Measurements from ENCODE around the gene ALG2.
"Not testable (repeated sequence)": the region's sequence is repeated elsewhere in the genome, so short reads cannot be mapped to it uniquely, and the experiment has no call there.

The ALG2 gene

DNA sequence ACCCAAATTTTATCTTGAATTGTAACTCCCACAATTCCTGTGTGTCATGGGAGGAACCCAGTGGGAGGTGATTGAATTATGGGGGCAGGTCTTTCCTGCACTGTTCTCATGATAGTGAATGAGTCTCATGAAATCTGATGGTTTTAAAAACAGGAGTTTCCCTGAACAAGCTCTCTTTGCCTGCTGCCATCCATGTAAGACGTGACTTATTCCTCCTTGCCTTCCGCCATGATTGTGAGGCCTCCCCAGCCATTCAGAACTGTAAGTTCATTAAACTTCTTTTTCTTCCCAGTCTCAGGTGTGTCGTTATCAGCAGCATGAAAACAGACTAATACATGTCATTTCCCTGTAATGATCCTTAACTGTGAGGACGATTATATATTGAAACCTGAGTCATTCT is 16.1 kb upstream of the ALG2 start:
- DNase-seq (ENCODE audit: low spot score) = not testable (repeated sequence)

DNA sequence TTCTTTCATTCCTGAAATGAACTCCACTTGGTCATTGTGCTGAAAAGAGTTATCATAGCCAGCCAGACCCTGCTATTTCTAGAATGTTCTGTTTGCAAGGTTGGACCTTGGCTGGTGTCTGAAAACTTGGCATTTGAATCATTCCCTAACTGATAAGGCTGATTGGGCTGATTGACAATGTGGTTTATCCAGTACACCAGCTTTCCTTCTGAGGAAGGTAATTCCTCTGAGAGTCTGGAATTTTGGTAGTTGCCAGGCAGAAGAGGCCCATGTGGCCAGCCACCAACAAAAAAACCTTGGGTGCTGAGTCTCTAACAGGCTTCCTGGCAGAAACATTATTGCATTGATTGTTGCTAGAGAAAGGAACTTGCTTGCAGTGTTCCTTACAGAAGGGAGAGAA is 15.6 kb upstream of the ALG2 start:
- no peak for DNase-seq (ENCODE audit: low spot score)

DNA sequence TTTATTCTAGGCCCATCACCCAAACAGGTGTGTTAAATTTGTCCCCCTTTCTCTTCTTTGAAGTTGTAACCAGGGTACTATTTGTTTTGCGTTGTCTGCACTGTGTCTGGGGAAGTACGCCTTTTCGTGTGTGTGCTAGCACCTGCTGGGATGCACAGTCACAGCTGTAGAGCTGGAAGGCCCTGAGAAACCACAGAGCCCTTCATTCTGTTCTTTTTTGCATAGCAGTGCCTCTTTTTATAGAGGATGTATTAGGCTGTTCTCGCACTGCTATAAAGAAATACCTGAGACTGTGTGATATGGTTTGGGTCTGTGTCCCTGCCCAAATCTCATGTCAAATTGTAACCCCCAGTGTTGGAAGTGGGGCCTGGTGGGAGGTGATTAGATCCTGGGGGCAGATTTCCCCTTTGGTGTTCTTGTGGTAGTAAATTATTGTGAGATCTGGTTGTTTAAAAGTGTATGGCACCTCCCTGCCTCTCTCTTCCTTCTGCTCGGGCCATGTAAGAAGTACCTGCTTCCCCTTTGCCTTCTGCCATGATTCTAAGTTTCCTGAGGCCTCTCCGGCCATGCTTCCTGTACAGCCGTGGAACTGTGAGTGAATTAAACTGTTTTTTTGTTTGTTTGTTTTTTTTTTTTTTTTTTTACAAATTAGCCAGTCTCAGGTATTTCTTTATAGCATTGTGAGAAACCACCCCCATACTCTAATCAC is 14.3 kb upstream of the ALG2 start:
- no peak for DNase-seq (ENCODE audit: low spot score)

DNA sequence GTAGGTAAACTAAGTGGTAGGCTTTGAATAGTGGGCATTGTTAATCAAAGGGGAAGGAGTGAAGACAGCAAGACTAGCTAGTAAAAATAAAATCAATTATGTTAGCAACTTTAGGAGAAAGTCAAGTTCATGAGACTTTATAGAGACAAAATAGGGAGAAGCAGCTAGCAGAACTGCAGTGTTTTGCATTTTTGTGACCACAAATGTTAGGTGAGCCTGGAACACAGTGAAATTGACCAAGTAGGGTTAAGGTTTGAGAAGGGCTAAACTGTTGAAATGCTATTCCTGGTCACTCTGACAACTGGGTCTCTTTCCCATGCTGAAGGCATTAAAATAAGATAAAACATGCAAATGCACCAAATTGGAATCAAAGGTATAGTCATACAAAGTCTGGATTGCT is 13.3 kb upstream of the ALG2 start:
- no peak for DNase-seq (ENCODE audit: low spot score)

DNA sequence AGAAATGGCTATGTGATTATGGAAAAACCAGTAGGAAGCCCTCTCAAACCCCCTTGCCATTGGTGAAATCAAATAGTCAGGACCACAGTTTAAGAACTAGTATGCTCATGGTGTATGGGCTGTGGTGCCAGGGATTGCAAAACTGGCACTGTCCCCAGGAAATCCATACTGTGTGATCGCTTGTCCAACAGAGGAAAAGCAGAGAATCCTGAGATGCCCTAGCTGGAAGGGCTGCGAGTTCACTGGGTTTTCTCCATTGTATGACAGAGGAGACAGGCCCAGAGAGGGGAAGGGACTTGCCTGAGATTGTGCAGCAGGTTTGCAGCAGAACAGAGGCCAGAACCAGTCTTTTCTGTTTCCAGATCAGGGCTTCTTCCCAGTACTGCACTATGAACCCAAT is 12.9 kb upstream of the ALG2 start:
- DNase-seq (ENCODE audit: low spot score) = peak; percentile 7

DNA sequence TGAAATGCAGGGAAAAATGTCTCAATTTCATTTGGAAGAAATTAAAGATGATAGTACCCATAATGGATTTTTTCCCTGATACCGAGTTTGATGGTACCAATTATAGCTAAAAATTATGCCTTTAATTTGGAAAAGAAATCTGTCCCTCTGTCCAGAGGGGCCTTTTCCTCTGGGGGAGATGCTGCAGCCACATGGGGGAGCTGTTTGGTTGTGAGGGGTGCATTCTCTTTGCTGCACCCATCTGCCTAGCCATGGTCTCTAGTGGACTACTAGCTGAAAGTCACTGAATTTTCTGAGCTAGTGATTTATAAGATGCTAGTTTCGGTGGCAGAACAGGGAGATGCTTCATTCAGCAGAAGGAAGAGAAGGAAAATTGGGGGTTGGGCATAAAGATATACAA is 10.0 kb upstream of the ALG2 start:
- peak; percentile 7 for DNase-seq (ENCODE audit: low spot score)

DNA sequence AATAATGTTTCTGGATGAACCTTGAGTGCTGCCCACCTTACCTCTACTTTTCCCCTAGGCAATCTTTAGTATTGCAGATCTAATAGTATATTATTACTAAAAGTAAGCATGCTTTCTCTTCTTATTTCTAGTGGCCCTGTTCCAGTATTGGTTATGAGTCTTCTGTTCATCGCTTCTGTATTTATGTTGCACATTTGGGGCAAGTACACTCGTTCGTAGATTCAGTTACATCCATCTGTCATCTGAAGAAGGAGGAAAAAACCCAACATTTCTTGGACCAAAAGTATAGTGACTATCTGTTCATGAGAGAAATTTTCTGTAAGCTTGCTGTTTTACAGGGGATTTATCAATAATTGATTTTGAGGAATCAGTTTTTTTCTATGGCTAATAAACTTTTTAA is 8.5 kb upstream of the ALG2 start:
- no peak for DNase-seq (ENCODE audit: low spot score)

DNA sequence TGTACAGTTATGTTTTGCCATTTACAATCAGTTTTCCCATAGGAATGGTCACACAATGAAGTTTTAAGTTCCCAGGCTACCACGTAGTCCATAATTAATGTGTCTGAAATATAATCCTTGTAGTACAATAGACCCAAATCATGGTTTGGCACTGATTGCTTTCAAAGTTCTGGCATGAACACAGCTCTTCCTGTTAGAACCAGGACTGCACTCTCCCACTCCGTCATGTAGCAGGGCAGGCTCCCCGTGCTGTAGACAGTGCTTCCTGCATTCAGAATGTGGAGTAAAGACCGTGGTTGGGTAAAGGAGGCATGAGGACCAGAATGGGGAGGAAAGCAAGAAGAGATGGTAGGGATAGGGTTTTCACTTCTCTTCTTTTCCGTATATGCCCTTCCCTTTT is 4.3 kb upstream of the ALG2 start:
- no peak for DNase-seq (ENCODE audit: low spot score)

DNA sequence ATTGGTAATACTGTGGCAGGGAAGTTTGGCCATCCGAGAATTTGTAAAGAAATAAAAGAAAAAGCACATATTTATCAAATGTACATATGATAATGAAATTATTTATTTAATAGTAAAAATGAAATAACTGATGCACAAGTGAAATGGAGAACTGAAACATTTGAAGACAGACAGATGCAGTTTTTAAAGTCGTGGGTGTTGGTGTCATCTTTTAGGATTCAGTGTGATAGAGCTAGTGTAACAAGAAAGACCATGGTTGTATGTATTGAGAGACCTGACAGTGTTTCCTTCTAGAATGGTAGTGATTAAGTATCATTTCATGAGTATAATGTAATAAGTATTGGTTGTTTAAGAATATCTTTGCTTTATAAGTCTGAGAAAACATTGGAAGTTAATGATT is 2.7 kb upstream of the ALG2 start:
- DNase-seq (ENCODE audit: low spot score) = no peak

DNA sequence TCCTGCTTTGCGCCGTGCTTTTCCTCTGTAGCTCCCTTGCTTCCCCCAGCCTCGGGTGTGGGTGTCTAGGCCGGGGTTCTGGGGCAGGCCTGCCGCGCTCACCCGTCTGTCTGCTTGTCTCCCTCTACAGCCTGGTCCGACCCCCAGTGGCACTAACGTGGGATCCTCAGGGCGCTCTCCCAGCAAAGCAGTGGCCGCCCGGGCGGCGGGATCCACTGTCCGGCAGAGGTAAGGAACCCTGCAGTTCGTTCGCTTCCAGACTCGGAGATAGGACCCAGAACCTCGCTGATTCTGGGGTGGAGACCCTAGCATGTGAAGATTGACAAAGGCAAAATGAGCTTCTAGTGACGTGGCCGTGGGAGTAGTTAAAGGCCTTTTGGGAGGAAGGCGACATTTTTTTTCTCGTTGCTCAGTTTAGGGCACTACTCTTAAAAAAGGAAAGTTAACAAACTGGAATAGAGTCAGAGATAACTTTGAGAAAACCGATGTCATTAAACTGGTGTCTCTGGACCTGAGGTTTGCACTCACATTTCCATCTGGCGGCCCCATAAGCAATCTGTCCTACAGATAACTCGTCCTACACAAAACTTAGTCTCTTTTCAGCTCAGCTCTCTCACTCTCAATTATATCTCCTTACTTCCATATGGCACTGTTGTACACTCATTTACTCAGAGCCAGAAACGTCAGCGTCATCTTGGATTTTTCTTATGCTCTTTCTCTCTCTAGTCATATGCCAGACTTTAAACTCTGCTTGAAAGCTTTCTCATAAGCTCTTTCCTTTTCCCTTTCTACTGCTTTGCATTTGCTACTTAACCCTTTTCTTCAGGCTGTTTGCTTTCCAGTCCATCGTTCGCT is 901 bp upstream of the ALG2 start:
- DNase-seq (ENCODE audit: low spot score) = no peak

DNA sequence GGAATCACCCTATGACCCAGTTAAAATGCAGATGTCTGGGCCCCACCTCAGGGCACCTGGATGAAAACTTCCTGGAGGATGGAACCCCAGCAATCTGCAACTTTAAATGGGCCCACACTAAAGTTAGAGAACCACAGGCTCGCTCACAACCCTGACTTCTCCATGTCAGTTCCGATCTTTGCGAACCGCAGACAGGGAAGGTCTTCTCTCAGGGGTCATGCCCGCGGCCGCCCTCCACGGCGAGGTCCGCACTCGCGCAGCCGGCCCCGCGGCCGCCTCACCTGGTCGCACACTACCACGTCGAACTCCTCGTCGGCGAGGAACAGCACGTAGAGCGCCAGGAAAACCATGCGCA is 499 bp downstream of the ALG2 start:
- peak; percentile 3 for DNase-seq (ENCODE audit: low spot score)

DNA sequence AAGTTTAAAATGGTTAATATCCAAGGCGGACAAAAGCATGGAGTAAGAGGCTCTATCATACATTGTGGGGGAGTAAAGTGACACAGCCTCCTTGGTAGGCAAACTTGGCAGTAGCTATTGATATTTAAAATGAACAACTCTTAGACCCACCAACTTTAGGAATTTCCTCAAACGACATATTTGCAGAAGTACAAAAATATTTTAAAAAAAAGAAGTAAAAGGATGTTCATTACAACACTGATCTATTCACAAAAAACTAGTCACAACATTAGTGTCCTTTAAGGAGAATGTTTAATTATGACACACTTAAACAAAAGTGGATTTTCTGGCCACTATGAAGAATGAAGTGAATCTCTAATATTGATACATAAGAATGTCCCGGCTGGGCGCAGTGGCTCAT is 1.7 kb downstream of the ALG2 start:
- DNase-seq (ENCODE audit: low spot score) = no peak

DNA sequence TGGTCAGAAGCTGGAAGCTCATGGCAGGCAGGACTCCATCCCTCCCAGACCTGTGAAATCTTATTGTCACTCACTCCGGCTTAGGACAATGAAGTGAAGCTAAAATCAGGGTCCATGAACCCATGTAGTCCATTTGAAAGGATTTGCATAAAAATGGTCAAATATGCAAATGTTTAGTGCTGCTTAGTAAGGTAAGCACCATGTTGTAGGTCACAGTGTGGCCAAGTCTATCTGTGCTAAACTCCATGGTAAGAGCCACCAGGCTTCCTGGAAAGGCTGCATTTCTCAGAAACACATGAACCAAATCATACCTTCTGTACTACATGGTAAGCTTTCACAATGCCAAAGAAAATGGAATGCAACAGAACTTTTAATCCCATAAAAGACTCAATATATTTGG is 5.7 kb downstream of the ALG2 start:
- DNase-seq (ENCODE audit: low spot score) = no peak

DNA sequence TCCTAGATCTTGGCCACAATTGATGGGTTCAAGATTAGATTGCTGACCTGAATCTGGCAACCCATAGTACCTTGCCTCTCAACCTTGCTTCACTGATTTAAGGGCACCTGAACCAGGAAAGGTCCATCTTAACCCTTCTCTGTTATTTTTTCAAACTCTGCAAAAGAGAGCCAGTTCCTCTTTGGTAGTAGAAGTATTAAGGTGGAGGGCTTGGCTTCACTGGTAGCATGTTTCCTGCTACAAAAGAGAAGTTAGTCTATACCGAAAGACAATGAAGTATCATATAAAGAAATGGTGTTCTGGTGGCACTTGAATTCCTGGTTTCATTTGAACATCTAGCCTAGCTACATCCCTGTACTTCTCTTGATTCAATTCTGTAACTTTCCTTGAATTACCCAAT is 8.5 kb downstream of the ALG2 start:
- no peak for DNase-seq (ENCODE audit: low spot score)

DNA sequence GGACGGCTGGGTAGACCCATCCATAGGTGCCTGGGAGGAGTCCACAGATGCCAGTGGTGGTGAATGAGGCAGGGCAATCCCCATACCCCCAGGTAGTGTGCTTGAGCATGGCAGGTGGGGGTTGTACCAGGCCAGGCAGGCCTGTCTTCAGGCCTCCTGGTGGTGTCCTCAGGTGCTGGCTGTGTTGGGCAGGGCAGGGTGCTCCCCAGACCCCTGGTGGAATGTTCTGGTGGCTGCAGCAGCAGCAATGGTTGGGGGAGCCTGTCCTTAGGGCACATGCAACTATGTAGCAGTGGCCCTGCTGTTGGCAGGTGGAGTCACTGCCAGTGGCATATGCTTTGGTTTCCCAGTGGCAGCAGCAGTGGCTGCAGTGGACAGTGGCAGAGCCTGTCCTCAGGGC is 10.0 kb downstream of the ALG2 start:
- no peak for DNase-seq (ENCODE audit: low spot score)

DNA sequence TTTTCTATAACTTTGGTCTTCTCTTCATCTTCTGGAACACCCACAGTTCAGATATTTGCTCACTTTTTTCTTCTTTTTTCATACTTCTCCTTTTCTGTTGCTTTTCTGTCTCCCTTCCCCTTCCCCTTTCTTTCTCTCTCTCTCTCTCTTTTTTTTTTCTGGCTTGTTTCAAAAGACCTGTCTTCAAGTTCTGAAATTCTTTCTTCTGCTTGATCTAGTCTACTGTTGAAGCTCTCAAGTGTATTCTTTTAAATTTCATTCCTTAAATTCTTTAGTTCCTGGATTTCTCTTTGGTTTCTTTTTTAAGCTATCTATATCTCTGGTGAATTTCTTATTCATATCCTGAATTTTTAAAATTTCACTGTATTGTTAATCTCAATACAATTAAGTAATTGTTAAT is 11.2 kb downstream of the ALG2 start:
- no peak for DNase-seq (ENCODE audit: low spot score)

DNA sequence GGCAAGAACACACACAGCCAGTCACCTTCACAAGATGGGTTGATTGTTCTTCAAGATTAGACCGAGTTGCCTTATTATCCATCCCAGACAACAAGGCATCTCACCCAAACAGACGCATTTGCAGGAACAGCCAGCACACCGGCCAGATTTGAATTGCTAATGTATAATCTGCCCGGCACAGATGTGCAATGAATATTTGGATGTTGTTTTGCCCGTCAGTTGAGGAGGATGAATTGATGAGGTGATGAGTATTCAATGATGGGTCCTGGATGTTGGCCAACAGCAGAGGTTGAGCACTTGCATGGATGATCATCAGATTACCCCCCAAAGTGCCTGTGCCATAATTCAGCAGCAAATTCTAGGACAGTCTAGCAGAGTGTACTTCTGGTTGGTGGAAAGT is 20.1 kb downstream of the ALG2 start:
- no peak for DNase-seq (ENCODE audit: low spot score)

DNA sequence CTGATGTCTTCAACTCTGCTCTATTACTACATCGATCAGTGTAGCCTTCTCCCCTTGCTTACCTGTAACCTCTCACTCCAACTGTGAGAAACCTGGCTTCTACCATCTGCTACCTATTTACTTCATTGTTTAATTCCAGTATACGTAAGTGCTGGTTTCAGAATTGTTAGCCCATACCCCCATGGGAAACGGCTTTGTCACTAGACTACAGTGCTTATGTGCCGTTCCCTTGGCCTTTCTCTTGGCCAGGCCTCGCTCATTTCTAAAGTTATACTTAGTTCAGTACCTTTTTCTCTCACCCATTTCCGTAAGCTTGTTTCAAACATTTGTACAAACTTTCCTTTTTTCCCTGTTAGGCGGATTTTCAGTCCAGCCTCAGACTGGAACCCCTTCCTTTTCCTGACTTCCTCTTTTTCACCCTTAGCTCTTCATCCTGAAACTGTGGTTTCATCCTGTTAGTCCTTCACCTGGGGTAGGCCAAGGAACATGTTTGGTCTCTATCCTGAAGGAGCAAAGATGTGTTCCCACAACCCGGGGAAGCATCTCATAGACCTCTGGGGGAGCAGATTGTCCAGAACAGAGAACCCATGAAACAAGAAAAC is 21.7 kb downstream of the ALG2 start:
- DNase-seq (ENCODE audit: low spot score) = no peak

DNA sequence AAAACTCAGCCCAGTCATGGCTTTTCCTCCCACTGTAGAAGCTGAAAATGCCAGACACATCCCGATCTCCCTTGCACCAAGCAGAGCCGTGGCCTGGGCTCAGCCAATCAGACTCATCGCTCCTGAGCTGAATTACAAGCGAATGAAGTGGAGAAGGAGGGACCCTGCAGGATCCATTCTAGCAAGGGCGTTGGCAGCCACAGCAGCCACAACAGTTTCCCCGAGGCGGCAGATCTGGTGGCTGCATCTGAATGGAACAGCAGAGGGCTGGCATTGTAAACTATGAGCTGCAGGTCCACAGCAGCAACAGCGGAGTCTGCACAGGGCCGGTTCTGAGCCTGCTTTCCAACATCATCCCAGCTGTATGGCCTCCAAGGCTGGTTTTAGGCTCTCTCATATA is 23.8 kb downstream of the ALG2 start:
- DNase-seq (ENCODE audit: low spot score) = peak; percentile 8

DNA sequence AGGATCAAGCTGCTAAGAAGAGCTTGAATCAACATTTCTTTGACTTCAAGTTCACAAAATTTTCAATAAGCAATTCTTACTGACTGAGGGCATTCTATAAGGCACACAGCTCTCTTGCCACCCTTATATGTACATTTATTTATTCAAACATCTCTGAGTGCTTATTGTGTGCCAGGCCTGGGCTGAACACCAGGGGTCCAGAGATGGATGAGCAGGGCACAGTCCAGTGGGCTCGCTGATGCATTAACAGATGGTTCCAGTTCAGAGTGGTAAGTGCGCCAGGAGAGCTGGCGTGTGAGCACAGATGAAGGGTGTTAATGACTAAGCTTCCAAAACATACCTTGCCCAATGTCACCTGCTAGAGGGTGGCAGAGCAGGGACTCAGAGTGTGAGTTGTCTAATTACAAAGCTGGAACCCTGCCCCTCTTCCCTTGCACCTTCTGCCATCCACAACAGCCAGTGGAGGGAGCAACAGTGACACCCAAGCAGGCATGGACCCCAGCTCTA is 24.6 kb downstream of the ALG2 start:
- peak; percentile 88 for DNase-seq (ENCODE audit: low spot score)

DNA sequence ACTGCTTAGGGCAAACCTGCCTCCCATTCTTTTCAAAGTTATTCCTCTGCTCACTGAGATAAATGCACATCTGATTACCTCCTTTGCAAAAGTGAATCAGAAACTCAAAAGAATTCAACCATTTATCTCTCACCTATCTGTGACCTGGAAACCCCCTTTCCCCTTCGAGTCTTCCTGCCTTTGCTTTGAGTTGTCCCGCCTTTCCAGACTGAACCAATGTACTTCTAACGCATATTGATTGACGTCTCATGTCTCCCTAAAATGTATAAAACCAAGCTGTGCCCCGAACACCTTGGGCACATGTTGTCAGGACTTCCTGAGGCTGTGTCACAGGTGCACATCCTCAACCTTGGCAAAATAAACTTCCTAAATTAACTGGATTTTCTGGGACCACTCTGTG is 25.3 kb downstream of the ALG2 start:
- DNase-seq (ENCODE audit: low spot score) = not testable (repeated sequence)

DNA sequence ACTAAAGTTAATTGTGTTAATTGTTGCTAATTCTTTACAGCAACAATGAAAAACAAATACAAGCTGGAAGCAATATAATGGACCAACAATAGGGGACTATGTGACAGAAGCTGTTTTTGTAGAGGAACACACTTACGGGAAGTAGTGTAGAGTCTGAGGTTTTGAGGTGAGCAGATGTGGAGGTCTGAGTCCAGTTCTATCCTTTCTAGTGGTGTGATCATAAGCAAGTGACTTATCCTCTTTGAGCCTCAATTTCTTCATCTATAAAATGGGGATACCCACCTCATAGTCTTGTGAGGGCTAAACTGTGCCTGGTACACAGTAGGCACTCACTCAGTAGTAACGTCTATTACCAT is 28.3 kb downstream of the ALG2 start:
- no peak for DNase-seq (ENCODE audit: low spot score)

DNA sequence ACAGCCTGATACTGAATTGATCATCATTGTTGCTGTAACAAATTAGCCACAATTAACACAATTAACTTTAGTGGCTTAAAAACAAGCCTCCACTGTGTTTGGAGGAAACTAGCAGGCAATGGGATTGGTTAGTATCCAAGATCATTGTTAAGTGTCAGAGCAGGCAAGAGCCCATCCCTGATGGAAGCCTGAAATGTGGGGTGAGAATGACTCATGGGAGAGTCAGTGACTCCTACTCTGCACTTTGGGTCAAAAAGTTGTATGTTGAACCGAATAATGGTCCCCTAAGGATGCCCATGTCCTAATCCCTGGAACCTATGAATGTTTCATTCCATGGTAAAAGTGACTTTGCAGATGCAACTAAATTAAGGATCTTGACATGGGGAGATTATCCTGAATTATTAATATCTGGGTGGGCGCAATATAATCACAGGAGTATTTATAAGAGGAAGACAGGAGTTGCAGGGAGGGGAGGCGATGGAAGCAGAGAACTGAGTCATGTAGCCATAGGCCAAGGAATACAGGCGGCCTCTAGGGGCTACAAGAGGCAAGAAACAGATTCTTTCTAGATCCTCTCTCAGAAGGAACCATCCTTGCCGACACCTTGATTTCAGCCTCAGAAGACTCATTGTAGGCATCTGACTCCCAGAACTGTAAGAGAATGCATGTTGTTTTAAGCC is 28.8 kb downstream of the ALG2 start:
- DNase-seq (ENCODE audit: low spot score) = no peak

All from cerebellar cortex (tissue), 1 donor.